HG03354 (cell line): ENCODE data around the gene ACE2.

Experiments used
- ATAC-seq: cut with Tn5 transposase; IDR thresholded peaks from one replicate; pipeline ENCODE4 v1.9.1; 2021; ENCODE audit warnings: mild to moderate bottlenecking; ENCODE audit not compliant: unreplicated experiment, poor library complexity, severe bottlenecking

Gene ACE2

DNA sequence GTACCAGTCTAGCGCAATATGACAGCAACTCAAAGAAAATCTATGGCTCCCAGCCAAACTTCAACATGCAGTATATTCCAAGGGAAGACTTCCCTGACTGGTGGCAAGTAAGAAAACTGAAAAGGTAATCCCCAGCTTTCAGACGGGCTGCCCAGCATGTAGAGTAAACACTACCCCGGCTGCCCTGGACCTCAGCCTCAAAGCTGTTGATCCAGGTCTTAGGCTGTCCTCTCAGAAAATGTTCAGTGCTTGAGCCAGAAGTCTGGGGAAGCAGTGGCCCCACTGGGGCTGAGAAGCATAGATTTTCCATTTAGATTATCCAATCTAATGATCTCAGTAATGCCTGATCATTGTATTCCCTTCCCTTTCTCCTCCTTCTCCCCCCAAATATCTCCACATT lies 78.3 kb downstream of the ACE2 start:
- no peak for ATAC-seq

DNA sequence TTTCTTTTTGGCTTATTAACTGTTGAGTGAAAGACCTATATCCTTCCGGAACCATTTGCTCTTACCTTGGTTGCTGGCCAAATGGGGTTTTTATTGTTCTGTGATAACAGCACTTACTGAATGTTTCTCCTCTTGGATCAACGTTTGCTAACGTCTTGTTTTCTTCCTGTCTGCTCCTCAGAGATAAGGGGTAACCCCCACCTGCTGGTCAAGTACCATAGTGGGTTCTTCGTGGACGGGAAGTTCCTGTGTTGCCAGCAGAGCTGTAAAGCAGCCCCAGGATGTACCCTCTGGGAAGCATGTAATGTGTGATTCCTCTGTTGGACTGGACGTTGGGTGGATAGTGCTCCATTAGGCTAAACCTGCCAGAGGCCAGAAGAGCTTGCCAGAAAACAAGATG lies 84.8 kb downstream of the ACE2 start:
- no peak for ATAC-seq

DNA sequence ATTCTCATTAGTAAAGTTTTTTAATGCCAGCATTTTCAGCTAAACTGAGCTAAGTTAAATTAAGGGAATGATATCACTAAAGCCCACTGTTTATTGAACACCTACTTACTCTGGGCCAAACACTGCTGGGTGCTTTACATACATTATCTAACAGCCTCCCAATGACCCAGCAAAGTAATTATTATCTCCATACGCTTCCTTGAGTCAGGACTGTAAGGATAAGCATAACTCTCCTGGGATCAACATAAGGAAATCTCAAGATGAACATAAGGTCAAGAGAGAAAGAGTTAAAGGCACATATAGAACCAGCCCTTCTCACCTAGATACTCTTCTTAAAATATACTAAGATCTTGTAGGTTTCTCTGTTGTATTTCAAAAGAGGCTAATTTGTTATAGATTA lies 86.5 kb downstream of the ACE2 start:
- no peak for ATAC-seq

DNA sequence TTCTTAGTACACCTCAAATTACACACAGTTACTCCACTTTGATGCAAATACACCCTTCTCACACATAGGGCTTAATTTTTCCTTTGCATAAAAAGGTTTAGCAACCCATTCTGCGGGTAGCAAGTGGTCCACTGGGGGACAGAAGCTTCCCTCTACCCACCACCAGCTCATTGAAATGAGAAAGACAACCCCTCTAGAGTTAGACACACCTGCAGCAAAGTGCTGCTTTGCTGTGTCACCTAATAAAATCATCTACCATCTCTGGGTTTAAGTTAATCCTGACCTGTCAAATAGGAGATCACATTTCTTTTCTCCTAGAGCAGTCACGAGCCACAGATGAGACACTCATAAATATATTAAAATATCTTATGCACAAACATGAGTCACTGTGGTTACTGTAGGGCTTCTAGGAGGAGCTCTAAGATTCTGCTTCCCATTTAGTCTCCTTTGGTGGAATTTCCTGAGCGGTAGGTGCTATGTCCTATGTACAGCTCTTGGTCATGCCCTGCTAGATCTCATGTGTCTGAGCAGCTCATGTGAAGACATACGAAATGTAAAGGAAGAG lies 88.3 kb downstream of the ACE2 start:
- no peak for ATAC-seq

DNA sequence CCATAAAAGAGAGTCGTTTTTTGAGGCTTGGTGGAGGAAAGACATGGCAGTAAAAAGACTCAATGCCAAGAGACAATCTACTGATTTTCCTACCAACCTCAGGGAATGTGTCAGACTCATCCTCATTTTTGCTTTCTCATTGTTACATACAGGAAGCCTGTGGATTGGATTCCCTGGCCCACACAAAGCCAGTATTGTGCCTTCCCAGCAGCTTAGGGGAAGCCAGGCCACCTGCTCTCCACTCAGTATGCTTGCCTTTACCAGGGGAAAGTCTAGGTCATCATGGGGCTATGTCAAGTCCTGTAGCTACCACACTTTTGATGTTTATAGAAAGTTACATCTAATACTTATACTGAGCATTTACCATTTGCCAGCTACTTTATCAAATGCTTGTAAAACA lies 89.2 kb downstream of the ACE2 start:
- ATAC-seq, result no peak
